GM12891 (cell line): ENCODE results near the gene NAV2.

Experiments used
- PAX5 ChIP-seq: IDR thresholded peaks from 2 replicates; pipeline ENCODE4 v1.6.1; 2011; ENCODE audit warnings: low read length, moderate library complexity, mild to moderate bottlenecking; ENCODE audit not compliant: insufficient read depth, severe bottlenecking
- POLR2A ChIP-seq: IDR thresholded peaks from 2 replicates; pipeline ENCODE4 v1.6.1; 2011; ENCODE audit warnings: low read depth, low read length, control low read depth
- POLR2AphosphoS5 ChIP-seq: IDR thresholded peaks from 2 replicates; pipeline ENCODE4 v1.6.1; 2011; ENCODE audit warnings: low read depth, low read length, control low read depth
- TAF1 ChIP-seq: IDR thresholded peaks from 2 replicates; pipeline ENCODE4 v1.6.1; 2011; ENCODE audit warnings: low read depth, low read length, control low read depth

GRCh38 chr11:19751055-19751454 is 38.4 kb downstream of the NAV2 start:
- TF ChIP-seq PAX5 (no peak), POLR2A (no peak), POLR2AphosphoS5 (no peak), TAF1 (no peak)
